Cardiac fibroblast (primary cell): Measurements from ENCODE around the gene KCNN2.
A peak's percentile ranks its signal among the peaks of the same experiment; 100 is the strongest.

Experiments used
- DNase-seq, 2 donors: peaks; one replicate each; pipeline versions ENCODE4 v3.0.0 to v3.0.0-alpha.2; 2010; ENCODE audit warnings: low read depth in 2 of 2
- H3K4me3 ChIP-seq, 2 donors: replicated peaks in 1 of 2; 1 replicate in 1 of 2; 2 replicates in 1 of 2; pipeline ENCODE4 v1.5.1; 2011; ENCODE audit warnings: low read depth in 2 of 2, low read length in 2 of 2, mild to moderate bottlenecking in 2 of 2, moderate library complexity in 1 of 2
- TF ChIP-seq, protein P1 (sequence below): IDR thresholded peaks from one replicate; pipeline ENCODE4 v1.5.1; 2011; ENCODE audit warnings: low read depth, mild to moderate bottlenecking, low read length, inconsistent platforms

KCNN2 gene

GRCh38 chr5:114360816-114361723 lies 800 bp upstream of the KCNN2 start:
- DNase-seq, result no peak
- H3K4me3 ChIP-seq, result peak overlapping the region in 1 of 2 donors; percentile 37
- TF ChIP-seq, protein P1, sequence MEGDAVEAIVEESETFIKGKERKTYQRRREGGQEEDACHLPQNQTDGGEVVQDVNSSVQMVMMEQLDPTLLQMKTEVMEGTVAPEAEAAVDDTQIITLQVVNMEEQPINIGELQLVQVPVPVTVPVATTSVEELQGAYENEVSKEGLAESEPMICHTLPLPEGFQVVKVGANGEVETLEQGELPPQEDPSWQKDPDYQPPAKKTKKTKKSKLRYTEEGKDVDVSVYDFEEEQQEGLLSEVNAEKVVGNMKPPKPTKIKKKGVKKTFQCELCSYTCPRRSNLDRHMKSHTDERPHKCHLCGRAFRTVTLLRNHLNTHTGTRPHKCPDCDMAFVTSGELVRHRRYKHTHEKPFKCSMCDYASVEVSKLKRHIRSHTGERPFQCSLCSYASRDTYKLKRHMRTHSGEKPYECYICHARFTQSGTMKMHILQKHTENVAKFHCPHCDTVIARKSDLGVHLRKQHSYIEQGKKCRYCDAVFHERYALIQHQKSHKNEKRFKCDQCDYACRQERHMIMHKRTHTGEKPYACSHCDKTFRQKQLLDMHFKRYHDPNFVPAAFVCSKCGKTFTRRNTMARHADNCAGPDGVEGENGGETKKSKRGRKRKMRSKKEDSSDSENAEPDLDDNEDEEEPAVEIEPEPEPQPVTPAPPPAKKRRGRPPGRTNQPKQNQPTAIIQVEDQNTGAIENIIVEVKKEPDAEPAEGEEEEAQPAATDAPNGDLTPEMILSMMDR, result no peak

GRCh38 chr5:114362197-114362976 lies 517 bp downstream of the KCNN2 start:
- TF ChIP-seq, protein P1, result no peak
- no peak overlapping the region for H3K4me3 ChIP-seq
- DNase-seq, result peak; percentile 1 to 10

- TF ChIP-seq, protein P1, result no peak
- peak in 1 of 2 donors; percentile 13 for DNase-seq
Observed at GRCh38 chr5:114362977-114363761, 1.3 kb downstream of the KCNN2 start.

DNA sequence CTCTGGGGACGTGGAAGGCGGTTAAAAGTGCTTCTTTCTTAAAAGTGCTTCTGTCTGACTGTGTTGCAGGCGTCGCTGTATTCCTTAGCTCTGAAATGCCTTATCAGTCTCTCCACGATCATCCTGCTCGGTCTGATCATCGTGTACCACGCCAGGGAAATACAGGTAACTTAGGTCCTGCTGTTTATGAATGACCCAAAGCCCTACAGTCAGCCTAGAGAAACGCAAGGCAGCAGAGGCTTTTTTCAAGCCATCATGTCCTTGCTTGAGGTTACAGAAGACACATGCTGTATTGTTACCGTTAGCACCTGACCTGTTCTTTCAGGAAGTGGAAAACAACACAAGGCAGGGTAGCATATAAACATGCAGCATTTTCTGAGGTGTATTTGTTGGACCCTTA lies 2.0 kb downstream of the KCNN2 start:
- no peak overlapping the region for H3K4me3 ChIP-seq
- TF ChIP-seq, protein P1, result no peak
- no peak for DNase-seq

More at GRCh38 chr5:114362977-114363761, 1.3 kb downstream of the KCNN2 start:
- H3K4me3 ChIP-seq, result no peak overlapping the region

DNA sequence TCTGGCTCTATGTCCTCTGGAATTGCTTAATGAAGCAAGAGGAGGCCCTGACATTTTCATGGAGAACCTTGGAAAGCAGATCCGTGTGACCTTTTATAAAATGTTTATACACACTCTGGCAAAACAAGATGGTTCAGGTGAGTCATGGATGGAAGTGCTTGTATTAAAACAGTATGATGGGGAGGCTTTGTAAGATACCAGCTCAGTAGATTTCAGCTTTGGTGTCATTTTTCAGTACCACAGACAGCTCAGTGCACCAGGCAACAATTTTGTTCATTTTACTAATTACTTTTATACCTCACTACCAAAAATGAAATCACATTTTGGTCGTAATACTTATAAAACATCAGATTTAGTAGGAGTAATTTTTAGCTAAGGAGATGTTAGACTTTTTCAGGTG lies 5.2 kb downstream of the KCNN2 start:
- H3K4me3 ChIP-seq, result no peak overlapping the region
- peak; percentile 4 to 18 for DNase-seq
- TF ChIP-seq, protein P1, result no peak

DNA sequence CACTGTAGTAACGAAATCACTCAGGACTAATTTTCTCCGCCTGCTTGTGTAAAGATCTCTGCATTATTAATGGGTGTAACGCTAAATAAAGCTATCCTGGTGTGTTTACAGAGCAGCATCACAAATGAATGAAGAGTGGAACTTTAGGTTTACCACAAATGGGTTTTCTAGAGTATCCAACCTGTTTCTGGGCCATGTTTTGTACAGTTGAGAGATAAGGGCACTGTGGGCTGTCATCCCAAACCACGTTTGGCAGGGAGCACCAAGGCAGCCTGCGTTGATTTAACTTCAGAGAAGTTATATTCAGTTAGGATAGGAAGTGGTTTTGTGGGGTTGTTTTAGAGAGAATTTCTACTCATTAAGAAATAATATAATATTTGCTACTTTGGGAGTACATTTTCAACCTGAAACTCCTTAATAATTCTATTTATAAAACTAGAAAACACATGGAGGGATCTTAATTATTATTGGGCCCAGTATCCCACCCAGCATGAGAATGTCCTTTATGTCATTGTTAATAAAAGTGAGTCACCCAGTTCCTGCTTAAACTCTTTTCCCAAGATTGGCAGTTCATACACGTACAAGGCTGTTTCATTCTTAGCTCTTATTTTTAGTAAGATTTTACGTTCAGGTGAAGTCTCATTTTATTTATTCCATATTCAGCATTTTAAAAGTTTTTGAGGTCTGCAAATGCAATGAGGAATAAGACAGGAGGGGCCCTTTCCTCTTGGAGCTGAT lies 8.0 kb downstream of the KCNN2 start:
- no peak for DNase-seq
- no peak overlapping the region for H3K4me3 ChIP-seq
- TF ChIP-seq, protein P1, result no peak
